ENCODE measurements around the gene WDR59.
"Not testable (repeated sequence)": the region's sequence is repeated elsewhere in the genome, so short reads cannot be mapped to it uniquely, and the experiment has no call there.

Gene WDR59

DNA sequence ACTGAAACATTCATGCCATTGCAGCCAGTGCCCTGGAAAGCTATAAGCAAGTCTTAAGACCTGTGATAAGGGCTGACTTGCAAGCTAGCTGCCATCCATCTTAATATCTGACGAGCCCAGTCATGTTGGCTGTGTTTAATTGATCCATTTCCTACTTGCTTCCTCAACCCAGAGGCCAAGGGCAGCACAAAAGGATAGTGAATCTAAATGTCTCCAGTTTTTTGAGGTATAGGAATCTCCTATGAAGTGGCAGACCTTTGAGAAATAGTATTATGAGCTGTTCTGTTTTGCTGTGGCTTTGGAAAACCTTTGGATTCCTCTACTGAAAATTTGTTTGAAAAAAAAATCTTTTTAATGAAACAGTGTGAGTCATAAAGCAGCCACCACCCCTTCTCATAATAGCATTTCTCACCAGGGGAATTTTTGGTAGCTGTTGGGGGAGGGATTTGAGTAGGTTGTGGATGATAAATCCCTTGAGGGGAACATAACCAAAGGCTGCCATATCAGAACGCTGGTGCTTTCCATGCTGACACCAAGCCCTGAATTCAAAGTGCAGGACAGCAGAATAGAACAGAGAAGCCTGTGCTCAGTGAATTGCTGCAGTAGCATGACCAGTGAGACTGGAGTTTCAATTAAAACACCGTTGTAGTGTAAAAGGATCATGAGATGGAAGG, 26.8 kb upstream of the WDR59 start:
- no peak for DNase-seq (ENCODE audit: low read depth, low spot score)

DNA sequence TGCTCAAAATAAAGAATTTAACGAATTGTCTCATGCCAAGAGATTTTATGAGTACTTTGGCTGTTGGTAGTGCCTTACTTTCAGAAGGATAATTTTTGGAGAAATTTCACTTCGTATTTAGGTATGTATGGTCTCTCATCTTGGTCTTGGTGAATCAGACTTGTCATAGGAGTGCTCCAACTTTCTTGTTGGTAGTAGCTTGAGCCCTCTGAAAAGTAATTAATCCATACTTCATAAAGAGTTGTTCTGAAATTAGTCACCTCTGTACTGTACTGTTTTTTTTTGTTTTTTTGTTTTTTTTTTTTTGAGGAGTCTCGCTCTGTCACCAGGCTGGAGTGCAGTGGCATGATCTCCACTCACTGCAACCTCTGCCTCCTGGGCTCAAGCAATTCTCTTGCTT, 25.5 kb upstream of the WDR59 start:
- no peak for DNase-seq (ENCODE audit: low read depth, low spot score)

DNA sequence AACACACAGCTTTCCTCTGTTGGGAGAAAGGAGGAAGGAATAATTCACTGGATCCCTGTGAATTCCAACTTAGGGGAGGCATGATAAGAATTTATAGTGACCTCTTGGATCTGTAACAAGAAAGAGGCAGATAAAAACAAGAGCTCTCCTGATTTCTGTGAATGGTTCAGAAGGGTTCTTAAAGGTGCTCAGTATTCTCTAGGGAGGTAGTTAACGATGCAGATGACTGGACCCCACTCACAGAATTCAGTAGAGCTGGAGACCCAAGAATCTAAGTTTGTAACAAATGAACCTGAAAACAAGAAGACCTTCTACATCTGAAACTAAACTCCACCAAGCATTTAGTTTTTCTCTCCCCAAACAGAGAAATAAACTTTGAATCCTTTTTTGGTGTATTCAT, 22.5 kb upstream of the WDR59 start:
- DNase-seq (ENCODE audit: low read depth, low spot score) = no peak

DNA sequence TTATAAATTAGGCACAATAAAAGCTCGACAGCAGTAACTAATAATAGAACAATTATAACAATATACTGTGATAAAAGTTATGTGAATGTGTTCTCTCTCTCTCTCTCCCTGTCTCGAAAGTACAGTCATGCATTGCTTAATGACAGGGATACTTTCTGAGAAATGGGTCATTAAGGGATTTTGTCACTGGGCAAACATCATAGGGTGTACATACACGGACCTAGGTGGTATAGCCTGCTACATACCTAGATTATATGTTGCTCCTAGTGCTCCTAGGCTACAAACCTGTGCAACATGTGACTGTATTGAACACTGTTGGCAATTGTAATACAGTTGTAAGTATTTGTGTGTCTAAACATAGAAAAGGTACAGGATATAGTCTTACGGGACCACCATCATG, 20.8 kb upstream of the WDR59 start:
- no peak for DNase-seq (ENCODE audit: low read depth, low spot score)

DNA sequence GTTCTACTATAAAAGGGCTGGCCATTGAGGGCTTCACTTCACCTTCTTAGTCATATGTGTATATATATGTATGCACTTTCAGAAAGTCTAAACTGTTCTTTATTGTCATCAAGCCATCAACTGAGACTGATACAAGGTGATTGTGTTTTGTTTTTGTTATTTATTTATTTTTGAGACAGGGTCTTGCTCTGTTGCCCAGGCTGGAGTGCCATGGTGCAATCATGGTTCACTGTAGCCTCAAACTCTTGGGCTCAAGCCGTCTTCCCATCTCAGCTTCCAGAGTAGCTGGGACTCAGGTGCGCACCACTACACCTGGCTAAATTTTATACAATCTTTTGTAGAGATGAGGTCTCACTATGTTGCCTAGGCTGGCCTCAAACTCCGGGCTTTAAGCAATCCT, 19.5 kb upstream of the WDR59 start:
- DNase-seq (ENCODE audit: low read depth, low spot score) = no peak

DNA sequence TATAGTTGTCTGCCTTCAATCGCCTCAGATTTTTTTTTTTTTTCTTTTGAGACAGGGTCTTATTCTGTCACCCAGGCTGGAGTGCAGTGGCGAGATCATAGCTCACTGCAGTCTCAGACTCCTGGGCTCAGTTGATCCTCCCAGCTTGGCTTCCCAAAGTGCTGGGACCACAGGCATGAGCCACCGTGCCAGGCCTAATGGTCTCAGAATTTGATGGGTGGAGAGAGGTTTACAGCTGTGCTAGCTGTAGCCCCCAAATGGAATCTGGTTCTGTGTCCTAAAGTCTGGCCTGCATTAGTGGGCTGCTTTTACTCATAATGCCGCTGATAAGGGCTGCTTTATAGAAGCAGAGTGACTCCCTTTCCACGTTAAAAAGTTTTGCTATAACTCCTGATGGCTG, 19.0 kb upstream of the WDR59 start:
- no peak for DNase-seq (ENCODE audit: low read depth, low spot score)

DNA sequence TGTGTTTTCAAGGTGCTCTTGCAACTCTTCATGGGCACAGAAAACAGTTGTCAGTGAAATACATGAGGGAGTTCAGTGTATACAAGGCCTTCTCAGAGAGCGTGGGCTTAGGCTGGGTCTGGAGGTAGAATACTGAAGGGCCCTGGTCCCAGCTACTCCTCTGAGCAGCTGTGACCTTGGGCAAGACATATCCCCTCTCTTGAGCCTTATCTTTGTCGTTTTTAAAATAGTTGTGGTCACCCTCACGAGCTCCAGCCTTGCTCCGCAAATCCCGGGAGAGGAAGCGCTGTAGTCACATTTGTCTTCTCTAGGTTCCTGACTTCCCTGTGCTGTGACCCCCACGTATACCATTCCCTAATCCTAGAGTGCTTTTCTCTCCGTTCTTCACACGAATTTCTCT, 17.6 kb upstream of the WDR59 start:
- DNase-seq (ENCODE audit: low read depth, low spot score) = peak; percentile 15

DNA sequence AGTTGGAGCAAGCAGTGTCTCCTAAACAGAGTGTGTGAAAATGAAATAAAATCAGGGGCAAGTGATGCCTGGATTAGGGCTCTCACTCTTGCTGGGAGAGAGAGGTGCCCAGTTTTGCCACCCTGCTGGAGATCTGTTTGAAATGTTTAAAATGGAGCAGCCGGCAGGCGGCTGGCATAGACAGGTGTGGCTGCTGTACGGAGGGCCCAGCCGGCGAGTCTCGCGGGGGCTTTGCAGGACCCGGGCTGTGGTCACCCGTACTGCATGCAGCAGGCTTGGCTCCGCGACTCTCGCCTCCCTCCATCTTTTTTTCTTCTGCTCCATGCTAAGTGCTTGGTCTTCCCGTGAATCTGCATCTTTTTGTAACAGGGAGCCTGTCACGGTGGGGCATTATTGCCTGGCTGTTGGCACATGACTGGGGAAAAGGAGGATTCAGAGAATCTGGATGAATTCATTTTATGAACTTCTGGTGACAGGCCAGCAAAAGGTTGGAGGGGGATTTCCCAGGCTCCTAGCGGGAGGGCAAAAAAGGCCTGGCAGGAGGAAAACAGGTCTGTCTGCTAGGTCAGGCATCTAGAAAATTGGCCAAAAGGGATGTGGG, 15.7 kb upstream of the WDR59 start:
- peak; percentile 47 for DNase-seq (ENCODE audit: low read depth, low spot score)

DNA sequence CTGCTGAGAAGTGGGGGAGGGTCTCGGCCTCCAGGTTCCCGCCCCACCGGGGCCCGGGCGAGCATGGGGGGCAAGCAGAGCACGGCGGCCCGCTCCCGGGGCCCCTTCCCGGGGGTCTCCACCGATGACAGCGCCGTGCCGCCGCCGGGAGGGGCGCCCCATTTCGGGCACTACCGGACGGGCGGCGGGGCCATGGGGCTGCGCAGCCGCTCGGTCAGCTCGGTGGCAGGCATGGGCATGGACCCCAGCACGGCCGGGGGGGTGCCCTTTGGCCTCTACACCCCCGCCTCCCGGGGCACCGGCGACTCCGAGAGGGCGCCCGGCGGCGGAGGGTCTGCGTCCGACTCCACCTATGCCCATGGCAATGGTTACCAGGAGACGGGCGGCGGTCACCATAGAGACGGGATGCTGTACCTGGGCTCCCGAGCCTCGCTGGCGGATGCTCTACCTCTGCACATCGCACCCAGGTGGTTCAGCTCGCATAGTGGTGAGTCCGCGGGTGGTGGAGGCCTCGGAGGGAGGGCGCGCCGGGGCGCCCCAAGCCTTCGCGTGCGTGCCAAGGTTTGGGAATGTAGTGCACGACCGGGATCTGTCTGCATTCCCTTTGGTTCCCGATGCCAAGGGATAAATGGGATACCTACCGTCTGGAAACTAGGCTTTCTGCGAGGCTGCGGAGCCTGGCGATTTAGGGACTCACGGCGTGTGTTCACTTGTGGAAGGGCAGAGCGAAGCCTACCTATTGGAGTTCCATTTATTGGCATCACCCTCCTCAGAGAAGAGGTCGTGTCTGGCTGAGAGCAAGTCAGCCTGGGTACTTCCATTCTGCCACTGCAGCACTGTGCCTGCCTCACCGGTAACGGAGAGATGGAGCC, 14.9 kb upstream of the WDR59 start:
- peak; percentile 69 for DNase-seq (ENCODE audit: low read depth, low spot score)

DNA sequence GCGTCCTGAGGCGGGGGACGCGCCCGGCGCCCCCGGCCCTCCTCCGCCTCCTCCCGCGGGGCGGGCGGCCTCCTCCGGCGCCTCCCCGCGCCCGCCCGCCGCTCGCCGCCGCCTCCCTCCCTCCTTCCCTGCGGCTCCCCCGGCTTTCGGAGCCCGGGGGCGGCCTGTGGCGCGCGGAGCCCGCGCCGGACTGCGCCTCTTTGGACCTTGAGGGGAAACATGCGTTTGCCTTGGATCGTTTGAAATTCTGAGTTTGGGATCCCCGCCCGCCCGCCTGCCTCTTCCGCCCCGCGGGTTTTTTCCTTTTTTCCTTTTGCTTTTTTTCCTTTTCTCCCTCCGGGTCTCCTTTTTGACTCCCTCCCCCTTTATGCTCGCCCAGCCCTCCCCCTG, 14.3 kb upstream of the WDR59 start:
- DNase-seq (ENCODE audit: low read depth, low spot score) = peak; percentile 21

DNA sequence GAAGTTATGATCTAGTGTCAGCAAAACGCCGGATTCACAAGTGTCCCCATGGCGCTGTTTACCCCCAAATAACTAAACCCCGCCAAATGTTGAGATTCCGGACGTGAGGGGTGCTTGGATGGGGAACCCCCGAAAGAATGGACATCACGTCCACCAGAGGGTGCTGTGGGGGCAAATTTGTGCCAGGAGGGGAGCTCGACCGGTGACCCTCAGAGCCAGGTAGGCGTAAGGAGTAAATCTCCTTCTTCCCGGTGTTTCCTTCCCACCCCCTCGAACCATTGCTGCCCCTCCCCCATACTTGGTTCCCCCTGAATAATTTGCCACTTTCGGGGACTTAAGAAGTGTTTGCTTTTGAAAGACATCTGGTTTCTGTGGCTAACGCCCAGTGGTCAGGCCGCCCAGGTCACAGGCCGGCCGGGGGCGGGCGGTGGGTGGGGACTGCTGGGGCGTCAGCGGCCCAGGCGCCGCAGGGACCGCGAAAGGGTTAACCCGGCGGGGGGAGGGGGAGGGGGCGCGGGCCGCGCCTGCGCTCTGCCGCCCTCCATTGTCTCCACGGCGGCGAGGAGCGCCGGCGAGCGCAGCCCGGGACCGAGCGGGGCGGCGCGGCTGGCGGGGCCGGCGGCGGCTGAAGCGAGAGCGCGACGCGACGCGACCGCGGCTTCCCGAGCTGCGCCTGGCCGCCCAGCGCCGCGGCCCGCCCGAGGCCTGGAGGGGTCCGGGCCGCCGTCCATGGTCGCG, 13.7 kb upstream of the WDR59 start, which contains the start of gene ZNRF1:
Gene ZNRF1, plus strand, starts transcription at position 544 of the 738 bp plus-strand sequence. CDS start 648 bp downstream, outside the sequence.
- peak; percentile 82 for DNase-seq (ENCODE audit: low read depth, low spot score)

DNA sequence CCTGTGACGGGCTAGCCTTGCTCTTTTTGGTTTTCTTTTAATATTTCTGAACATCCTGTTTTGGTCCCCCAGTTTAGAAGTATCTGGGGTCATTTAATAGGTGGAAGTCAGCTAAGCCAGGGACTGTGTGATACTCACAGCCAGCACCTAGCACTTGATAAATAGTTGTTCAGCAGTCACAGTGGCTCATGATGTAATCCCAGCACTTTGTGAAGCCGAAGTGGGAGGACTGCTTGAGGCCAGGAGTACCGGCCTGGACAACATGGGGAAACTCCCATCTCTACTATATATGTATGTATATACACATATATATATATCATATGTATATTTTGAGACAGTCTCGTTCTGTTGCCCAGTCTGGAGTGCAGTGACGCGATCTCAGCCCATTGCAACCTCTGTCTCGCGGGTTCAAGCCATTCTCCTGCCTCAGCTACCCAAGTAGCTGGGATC, 12.1 kb upstream of the WDR59 start:
- no peak for DNase-seq (ENCODE audit: low read depth, low spot score)

DNA sequence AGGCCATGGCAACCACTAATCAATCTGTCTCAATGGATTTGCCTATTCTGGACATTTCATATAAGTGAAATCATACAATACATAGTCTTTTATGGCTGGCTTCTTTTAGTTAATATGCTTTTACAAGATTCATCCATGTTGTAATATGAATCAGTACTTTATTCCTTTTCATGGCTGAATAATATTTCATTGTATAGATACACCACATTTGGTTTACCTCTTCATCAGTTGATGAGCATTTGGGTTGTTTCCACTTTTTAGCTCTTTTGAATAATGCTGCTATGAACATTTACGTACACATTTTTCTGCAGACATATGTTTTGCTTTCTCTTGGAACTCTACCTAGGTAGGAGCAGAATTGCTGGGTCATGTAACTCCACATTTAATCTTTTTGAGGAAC, 11.1 kb upstream of the WDR59 start:
- no peak for DNase-seq (ENCODE audit: low read depth, low spot score)

DNA sequence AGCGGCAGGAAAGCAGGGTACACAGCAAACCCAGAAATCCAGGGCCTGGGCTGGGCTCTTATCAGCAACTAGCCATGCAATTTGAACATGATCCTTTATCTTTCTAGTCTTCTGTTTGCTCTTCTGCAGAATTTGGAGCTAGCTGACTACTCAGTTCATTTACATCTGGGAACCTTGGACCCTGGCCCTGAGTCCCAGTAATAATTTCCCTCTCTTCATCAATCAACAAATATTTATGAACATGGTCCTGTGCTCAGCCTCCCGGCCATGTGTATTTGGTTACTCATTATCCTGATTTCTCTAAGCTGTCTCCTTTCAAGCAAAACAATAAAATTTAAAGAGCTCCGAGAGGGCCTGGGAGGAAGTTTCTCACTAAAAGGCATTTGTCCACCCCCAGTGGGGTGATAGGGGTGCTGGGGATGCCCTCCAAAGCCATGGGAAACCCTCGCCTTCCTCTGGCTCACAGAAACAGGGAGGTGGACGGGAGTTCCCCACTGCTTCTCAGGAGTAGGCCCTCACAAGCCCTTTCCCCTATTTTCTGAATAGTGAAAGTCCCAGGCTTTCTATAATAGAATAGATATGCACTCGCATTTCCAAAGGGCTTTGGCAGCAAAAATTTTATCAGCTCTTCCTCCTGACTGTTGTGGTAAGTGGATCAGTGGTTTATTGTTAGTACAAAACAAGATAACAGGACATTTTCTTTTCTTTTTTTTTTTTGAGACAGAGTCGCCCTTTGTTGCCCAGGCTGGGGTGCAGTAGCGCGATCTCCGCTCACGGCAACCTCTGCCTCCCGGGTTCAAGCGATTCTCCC, 6.9 kb upstream of the WDR59 start:
- no peak for DNase-seq (ENCODE audit: low read depth, low spot score)

DNA sequence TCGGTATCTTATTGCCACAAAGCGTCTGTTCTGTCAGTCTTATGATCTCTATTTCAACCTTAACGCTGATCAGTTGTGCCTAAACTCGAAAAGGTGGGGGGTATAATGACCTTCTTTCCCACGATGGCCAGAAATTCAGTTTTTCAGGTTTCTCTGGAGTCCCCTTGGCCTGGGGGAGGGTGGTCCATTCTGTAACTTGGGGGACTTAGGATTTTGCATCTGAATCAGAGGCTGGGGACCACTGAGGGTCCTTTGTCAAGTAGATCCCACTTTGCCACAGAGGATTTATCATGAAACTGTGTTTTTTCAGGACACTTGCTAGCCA, 6.3 kb upstream of the WDR59 start:
- DNase-seq (ENCODE audit: low read depth, low spot score) = no peak

DNA sequence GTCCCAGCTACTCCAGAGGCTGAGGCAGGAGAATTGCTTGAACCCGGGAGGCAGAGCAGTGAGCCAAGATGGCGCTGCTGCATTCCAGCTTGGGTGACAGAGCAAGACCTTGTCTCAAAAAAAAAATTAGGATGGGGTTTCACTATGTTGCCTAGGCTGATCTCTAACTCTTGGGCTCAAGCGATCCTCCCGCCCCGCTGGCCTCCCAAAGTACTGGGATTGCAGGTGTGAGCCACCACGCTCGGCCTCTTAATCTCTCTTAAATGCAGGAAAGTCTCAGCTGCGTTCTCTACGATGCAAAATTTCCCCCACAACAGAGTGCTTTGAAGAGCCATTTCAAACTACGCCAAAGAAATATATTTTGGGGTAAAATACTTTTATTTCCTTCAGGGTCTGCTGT, 5.9 kb upstream of the WDR59 start:
- no peak for DNase-seq (ENCODE audit: low read depth, low spot score)

DNA sequence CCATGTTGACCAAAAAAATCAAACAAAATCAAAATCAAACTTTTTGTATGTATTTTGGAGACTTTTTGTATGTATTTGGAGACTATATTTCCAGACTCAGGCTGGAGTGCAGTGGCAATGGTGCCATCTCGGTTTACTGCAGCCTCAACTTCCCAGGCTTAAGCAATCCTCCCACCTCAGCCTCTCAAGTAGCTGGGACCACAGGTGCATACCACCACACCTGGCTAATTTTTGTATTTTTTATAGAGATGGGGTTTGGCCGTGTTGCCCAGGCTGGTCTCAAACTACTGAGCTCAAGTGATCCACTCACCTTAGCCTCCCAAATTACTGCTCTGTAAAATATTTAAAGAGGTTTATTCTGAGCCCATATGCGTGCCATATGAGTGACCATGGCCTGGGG, 4.9 kb upstream of the WDR59 start:
- DNase-seq (ENCODE audit: low read depth, low spot score) = not testable (repeated sequence)

DNA sequence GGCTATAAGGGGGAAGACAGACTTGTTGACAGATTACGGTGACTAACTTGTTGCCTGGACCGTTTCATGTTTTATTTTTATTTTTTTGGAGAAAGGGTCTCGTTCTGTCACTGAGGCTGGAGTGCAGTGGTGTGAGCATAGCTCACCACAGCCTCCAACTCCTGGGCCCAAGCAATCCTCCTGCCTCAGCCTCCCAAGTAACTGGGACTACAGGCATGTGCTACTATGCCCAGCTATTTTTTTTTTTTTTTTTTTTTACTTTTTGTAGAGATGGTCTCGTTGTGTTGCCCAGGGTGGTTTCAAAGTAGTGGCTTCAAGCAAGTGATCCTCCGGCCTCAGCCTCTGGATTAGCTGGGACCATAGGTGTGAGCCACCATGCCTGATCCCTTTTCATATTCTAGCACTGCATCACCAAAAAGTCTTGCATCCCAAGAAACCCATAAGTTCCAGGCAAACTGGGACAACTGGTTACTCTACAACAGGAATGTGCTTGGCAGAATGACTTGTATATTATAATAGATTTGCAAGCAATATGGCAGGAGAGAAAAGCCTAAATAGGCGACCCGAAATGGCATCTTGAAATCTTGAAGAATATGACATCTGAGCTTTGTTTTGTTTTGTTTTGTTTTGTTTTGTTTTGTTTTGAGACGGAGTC, 2.2 kb upstream of the WDR59 start:
- no peak for DNase-seq (ENCODE audit: low read depth, low spot score)

DNA sequence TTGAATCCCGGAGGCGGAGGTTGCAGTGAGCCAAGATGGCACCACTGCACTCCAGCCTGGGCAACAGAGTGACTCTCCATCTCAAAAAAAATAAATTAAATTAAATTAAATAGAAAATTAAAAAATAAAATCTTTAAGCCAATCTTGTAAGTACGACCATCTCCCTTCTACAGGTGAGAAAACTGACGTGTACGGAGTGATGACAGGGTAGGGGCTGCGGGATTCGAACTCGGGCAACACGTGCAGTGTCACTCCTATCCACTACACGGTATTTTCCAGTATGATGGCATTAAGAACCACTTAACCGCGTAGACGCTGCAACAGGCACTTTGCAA, 762 bp downstream of the WDR59 start:
- no peak for DNase-seq (ENCODE audit: low read depth, low spot score)

DNA sequence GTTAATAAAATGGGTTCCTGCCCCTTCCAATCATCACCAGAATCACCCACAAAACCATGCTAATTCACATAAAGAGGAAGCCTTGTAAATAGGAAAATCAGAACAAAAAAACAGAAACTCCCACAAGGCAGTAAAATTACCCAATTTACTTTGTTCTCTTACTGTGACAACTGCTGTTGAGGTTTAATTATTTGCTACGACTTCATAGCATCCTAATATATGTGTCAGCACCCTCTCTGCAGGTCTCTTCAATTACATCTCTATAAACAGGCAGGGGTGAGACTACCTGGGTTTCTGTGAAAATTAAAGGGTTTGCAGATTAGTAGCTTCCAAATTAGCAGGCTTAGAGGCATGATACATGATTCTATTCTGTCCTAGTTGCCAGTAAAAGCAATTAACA, 2.7 kb downstream of the WDR59 start:
- no peak for DNase-seq (ENCODE audit: low read depth, low spot score)

DNA sequence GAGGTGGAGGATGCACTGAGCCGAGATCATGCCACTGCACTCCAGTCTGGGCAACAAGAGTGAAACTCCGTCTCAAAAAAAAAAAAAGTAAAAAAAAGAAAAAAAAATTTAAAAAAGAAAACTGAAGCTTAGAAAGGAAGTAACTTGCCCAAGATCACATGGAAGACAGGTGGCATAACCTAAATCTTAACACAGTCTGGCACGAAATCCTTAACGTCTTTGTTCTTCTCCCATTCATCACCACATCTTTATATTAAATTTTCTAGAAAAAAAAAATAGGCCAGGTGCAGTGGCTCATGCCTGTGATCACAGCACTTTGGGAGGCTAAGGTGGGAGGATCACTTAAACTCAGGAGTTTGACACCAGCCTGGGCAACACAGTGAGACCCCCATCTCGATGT, 9.3 kb downstream of the WDR59 start:
- no peak for DNase-seq (ENCODE audit: low read depth, low spot score)

All from ELF-1 (cell line).